GM21786 (cell line): ENCODE data around the gene CCDC85A.

Experiments
- ATAC-seq: cut with Tn5 transposase; IDR thresholded peaks from one replicate; pipeline ENCODE4 v1.9.1; 2021; ENCODE audit not compliant: unreplicated experiment

The CCDC85A gene

GRCh38 chr2:56295666-56296065 lies 111.9 kb downstream of the CCDC85A start:
- no peak for ATAC-seq

- ATAC-seq: no peak
Observed at GRCh38 chr2:56297671-56298070, 113.9 kb downstream of the CCDC85A start.

GRCh38 chr2:56299171-56299691 lies 115.4 kb downstream of the CCDC85A start:
- no peak for ATAC-seq

- no peak for ATAC-seq
Observed at GRCh38 chr2:56309626-56310170, 125.9 kb downstream of the CCDC85A start.

GRCh38 chr2:56313500-56313921 lies 129.7 kb downstream of the CCDC85A start:
- ATAC-seq: no peak

- no peak for ATAC-seq
Observed at GRCh38 chr2:56314371-56314770, 130.6 kb downstream of the CCDC85A start.

GRCh38 chr2:56314796-56315195 lies 131.0 kb downstream of the CCDC85A start:
- ATAC-seq: no peak

GRCh38 chr2:56315376-56315775 lies 131.6 kb downstream of the CCDC85A start:
- ATAC-seq: no peak

GRCh38 chr2:56316011-56316410 lies 132.2 kb downstream of the CCDC85A start:
- ATAC-seq: no peak

- no peak for ATAC-seq
Observed at GRCh38 chr2:56318147-56318546, 134.4 kb downstream of the CCDC85A start.

- no peak for ATAC-seq
Observed at GRCh38 chr2:56325661-56326345, 142.0 kb downstream of the CCDC85A start.

- no peak for ATAC-seq
Observed at GRCh38 chr2:56326346-56326741, 142.6 kb downstream of the CCDC85A start.

GRCh38 chr2:56331810-56332209 lies 148.0 kb downstream of the CCDC85A start:
- no peak for ATAC-seq

- ATAC-seq: no peak
Observed at GRCh38 chr2:56333812-56334485, 150.2 kb downstream of the CCDC85A start.

GRCh38 chr2:56334622-56335021 lies 150.8 kb downstream of the CCDC85A start:
- no peak for ATAC-seq

GRCh38 chr2:56335101-56335500 lies 151.3 kb downstream of the CCDC85A start:
- ATAC-seq: no peak

GRCh38 chr2:56337342-56337741 lies 153.6 kb downstream of the CCDC85A start:
- no peak for ATAC-seq

- no peak for ATAC-seq
Observed at GRCh38 chr2:56338232-56338631, 154.4 kb downstream of the CCDC85A start.

- ATAC-seq: no peak
Observed at GRCh38 chr2:56344771-56345170, 161.0 kb downstream of the CCDC85A start.

- no peak for ATAC-seq
Observed at GRCh38 chr2:56347881-56348280, 164.1 kb downstream of the CCDC85A start.

GRCh38 chr2:56348392-56349210 lies 164.8 kb downstream of the CCDC85A start:
- no peak for ATAC-seq
